ENCODE measurements around the gene NHSL1.

The NHSL1 gene

GRCh38 chr6:138492113-138492512, 7.2 kb downstream of the NHSL1 start:
- DNase-seq: no peak

GRCh38 chr6:138491017-138491416, 8.3 kb downstream of the NHSL1 start:
- no peak for DNase-seq

- no peak for DNase-seq
These were observed 9.4 kb downstream of the NHSL1 start for GRCh38 chr6:138489846-138490245.

GRCh38 chr6:138487102-138487604, 12.1 kb downstream of the NHSL1 start:
- no peak for DNase-seq

GRCh38 chr6:138486249-138487101, 12.8 kb downstream of the NHSL1 start:
- DNase-seq: no peak

GRCh38 chr6:138485586-138486248, 13.6 kb downstream of the NHSL1 start:
- DNase-seq: no peak

- DNase-seq: no peak
These were observed 14.2 kb downstream of the NHSL1 start for GRCh38 chr6:138485005-138485545.

GRCh38 chr6:138484018-138484731, 15.1 kb downstream of the NHSL1 start:
- DNase-seq: no peak

- DNase-seq: no peak
These were observed 16.5 kb downstream of the NHSL1 start for GRCh38 chr6:138482816-138483215.

- no peak for DNase-seq
These were observed 18.9 kb downstream of the NHSL1 start for GRCh38 chr6:138480279-138480949.

GRCh38 chr6:138477913-138478539, 21.3 kb downstream of the NHSL1 start:
- DNase-seq: no peak

GRCh38 chr6:138476116-138476515, 23.2 kb downstream of the NHSL1 start:
- no peak for DNase-seq

GRCh38 chr6:138473144-138473543, 26.1 kb downstream of the NHSL1 start:
- no peak for DNase-seq

GRCh38 chr6:138468320-138469015, 30.8 kb downstream of the NHSL1 start:
- DNase-seq: no peak

GRCh38 chr6:138467901-138468300, 31.4 kb downstream of the NHSL1 start:
- DNase-seq: no peak

- DNase-seq: peak; percentile 76
These were observed 34.2 kb downstream of the NHSL1 start for GRCh38 chr6:138465007-138465645.

- DNase-seq: no peak
These were observed 35.2 kb downstream of the NHSL1 start for GRCh38 chr6:138464085-138464484.

GRCh38 chr6:138461647-138462046, 37.6 kb downstream of the NHSL1 start:
- no peak for DNase-seq

GRCh38 chr6:138456401-138456790, 42.9 kb downstream of the NHSL1 start:
- DNase-seq: no peak

- DNase-seq: no peak
These were observed 43.4 kb downstream of the NHSL1 start for GRCh38 chr6:138455746-138456400.

Measured in MV-4-11 (cell line).